Endothelial cell of umbilical vein (primary cell): ENCODE data around the gene ANGPTL2.

ENCODE experiments used
- EZH2 ChIP-seq: IDR thresholded peaks from 2 replicates; pipeline ENCODE4 v1.6.1; 2012; ENCODE audit warnings: borderline replicate concordance, low read depth, mild to moderate bottlenecking, moderate library complexity, low read length, inconsistent platforms; ENCODE audit not compliant: severe bottlenecking
- FOS ChIP-seq: IDR thresholded peaks from 2 replicates; pipeline ENCODE4 v1.6.1; 2011; ENCODE audit warnings: mild to moderate bottlenecking, low read length, moderate library complexity, borderline replicate concordance; ENCODE audit not compliant: insufficient read depth
- GATA2 ChIP-seq: IDR thresholded peaks from 2 replicates; pipeline ENCODE4 v1.7.0; 2011; ENCODE audit warnings: low read depth, mild to moderate bottlenecking, moderate library complexity, mixed read lengths, low read length; ENCODE audit not compliant: insufficient read length, insufficient read depth
- JUN ChIP-seq: IDR thresholded peaks from 2 replicates; pipeline ENCODE4 v1.6.1; 2011; ENCODE audit warnings: borderline replicate concordance, low read depth; ENCODE audit not compliant: insufficient read length, insufficient read depth
- MYC ChIP-seq: IDR thresholded peaks from one replicate; pipeline ENCODE4 v1.6.1; 2011; ENCODE audit warnings: mild to moderate bottlenecking, low read depth, low read length
- POLR2A ChIP-seq: IDR thresholded peaks from 2 replicates; pipeline ENCODE4 v1.6.1; 2012; ENCODE audit warnings: low read depth, mild to moderate bottlenecking, control low read depth, low read length
- POLR2AphosphoS5 ChIP-seq: IDR thresholded peaks from 2 replicates; pipeline ENCODE4 v1.6.1; 2012; ENCODE audit warnings: low read depth, mild to moderate bottlenecking, control low read depth, low read length, moderate library complexity; ENCODE audit not compliant: insufficient read depth
- TF ChIP-seq, protein P1 (sequence below), 2 donors: IDR thresholded peaks; 1 replicate in 1 of 2; 2 replicates in 1 of 2; pipeline ENCODE4 v1.5.1; 2011; ENCODE audit warnings: low read length in 2 of 2, mild to moderate bottlenecking in 2 of 2, moderate library complexity in 2 of 2, control low read depth in 1 of 2, inconsistent platforms in 1 of 2, low read depth in 1 of 2; ENCODE audit not compliant: insufficient read depth in 1 of 2; ENCODE audit errors: extremely low read depth in 1 of 2
- TF ChIP-seq, protein P2 (sequence below): IDR thresholded peaks from 2 replicates; pipeline ENCODE4 v1.6.1; 2011; ENCODE audit not compliant: insufficient read depth, insufficient read length

- TF ChIP-seq MYC (no peak), EZH2 (no peak), POLR2A (no peak), POLR2AphosphoS5 (no peak), FOS (no peak), JUN (no peak), GATA2 (no peak)
- TF ChIP-seq, protein P1, sequence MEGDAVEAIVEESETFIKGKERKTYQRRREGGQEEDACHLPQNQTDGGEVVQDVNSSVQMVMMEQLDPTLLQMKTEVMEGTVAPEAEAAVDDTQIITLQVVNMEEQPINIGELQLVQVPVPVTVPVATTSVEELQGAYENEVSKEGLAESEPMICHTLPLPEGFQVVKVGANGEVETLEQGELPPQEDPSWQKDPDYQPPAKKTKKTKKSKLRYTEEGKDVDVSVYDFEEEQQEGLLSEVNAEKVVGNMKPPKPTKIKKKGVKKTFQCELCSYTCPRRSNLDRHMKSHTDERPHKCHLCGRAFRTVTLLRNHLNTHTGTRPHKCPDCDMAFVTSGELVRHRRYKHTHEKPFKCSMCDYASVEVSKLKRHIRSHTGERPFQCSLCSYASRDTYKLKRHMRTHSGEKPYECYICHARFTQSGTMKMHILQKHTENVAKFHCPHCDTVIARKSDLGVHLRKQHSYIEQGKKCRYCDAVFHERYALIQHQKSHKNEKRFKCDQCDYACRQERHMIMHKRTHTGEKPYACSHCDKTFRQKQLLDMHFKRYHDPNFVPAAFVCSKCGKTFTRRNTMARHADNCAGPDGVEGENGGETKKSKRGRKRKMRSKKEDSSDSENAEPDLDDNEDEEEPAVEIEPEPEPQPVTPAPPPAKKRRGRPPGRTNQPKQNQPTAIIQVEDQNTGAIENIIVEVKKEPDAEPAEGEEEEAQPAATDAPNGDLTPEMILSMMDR (IDR thresholded peaks at IDR 0.05; ENCODE audit: extremely low read depth in 1 of 2, insufficient read depth in 1 of 2, low read depth in 1 of 2, low read length in 2 of 2): no peak
- TF ChIP-seq, protein P2, sequence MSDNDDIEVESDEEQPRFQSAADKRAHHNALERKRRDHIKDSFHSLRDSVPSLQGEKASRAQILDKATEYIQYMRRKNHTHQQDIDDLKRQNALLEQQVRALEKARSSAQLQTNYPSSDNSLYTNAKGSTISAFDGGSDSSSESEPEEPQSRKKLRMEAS: no peak
These were observed 83.9 kb downstream of the ANGPTL2 start for GRCh38 chr9:127038531-127038930.
